ENCODE results near the gene NFYC. TPM values are rescaled to one million over a fixed set of nuclear protein-coding genes. Genes with fewer than 3 reads are reported as not detected.

The NFYC gene
- total RNA-seq, 1 donor from 2014 or later: 62.2 TPM

DNA sequence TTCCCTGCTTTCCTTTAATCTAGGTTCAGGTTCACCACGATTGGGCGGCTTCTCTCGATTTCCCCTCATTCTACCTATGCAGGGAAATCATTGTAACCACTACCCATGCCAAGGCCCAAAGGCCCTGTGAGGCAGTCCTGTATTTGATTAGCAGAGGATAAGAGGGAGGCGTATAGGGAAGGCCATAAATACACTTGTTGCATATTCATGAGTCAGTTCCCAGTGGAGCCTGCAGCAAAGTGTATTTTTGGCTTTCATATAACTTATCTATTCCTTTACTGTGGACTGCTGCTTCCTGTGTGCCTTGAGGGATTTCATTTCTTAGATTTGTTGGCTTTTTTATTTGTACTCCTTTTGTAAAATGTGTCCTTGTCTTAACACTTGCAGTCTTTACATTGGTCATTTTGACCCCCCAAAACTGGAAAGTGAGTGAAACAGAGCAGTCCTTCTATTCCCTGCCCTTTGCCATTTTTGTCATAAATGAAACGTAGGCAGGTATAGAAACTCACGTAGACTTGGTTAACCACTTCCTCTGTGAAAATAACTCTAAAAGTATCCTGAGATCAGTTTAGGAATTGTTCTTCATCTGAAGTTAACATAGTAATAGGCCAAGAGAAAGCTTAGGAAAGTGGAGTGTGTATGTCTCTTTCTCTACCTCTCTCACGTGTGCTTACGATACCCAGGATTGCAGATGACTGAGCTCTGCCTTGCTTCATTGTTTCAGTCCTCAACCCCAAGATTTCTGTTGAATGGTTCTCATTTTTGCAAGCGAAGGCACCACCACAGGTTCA lies 72.4 kb downstream of the NFYC start:
- no peak overlapping the region for H3K27ac ChIP-seq (replicated peaks)
- intact Hi-C loops (cut with micrococcal nuclease): no loop called here

DNA sequence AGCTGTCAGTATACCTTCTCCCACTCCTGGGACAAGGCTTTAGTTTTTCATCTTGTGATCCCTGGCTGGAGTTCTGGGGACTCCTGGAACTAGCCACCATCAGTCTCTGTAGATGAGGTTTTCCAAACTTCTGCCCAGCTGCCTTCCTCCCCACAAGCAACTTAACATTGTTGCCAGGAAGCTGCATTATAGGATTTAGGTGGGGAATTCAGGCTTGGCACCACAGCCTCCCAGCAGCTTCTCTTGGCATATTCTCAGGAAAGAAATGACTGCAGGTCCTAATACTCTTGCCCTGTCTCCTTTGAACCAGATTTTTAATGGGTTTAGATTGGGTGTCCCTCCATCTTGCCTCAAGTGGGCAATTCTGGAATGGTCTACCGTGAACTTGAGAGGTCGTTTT lies 73.5 kb downstream of the NFYC start:
- no peak for DNase-seq
- Histone ChIP-seq H3K36me3 (peaks cover 99% of the 10 kb centered on the region), H3K4me1 (peaks cover 94% of the 10 kb centered on the region), H3K9me3 (replicated peaks) (no peaks in the 10 kb centered on the region), H3K27ac (replicated peaks) (no peak overlapping the region), H3K27me3 (ENCODE audit: low read depth) (no peaks in the 10 kb centered on the region), H3K4me3 (no peak overlapping the region)
- intact Hi-C loops (cut with micrococcal nuclease): no loop called here
- TF ChIP-seq, protein P1, sequence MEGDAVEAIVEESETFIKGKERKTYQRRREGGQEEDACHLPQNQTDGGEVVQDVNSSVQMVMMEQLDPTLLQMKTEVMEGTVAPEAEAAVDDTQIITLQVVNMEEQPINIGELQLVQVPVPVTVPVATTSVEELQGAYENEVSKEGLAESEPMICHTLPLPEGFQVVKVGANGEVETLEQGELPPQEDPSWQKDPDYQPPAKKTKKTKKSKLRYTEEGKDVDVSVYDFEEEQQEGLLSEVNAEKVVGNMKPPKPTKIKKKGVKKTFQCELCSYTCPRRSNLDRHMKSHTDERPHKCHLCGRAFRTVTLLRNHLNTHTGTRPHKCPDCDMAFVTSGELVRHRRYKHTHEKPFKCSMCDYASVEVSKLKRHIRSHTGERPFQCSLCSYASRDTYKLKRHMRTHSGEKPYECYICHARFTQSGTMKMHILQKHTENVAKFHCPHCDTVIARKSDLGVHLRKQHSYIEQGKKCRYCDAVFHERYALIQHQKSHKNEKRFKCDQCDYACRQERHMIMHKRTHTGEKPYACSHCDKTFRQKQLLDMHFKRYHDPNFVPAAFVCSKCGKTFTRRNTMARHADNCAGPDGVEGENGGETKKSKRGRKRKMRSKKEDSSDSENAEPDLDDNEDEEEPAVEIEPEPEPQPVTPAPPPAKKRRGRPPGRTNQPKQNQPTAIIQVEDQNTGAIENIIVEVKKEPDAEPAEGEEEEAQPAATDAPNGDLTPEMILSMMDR (IDR thresholded peaks at IDR 0.05; ENCODE audit: borderline replicate concordance): no peak

More for the DNA sequence above, 72.4 kb downstream of the NFYC start:
- no peaks in the 10 kb centered on the region for H3K27me3 ChIP-seq (ENCODE audit: low read depth)
- peaks cover 83% of the 10 kb centered on the region for H3K4me1 ChIP-seq
- TF ChIP-seq, protein P1 (IDR thresholded peaks at IDR 0.05; ENCODE audit: borderline replicate concordance): no peak
- no peak overlapping the region for H3K4me3 ChIP-seq
- no peaks in the 10 kb centered on the region for H3K9me3 ChIP-seq (replicated peaks)
- DNase-seq: no peak
- peaks cover 99% of the 10 kb centered on the region for H3K36me3 ChIP-seq

GRCh38 chr1:40766017-40766416 lies 74.5 kb downstream of the NFYC start:
- intact Hi-C loops (cut with micrococcal nuclease): no loop called here
- Histone ChIP-seq H3K4me3 (no peak overlapping the region), H3K27ac (replicated peaks) (no peak overlapping the region), H3K36me3 (peaks cover 99% of the 10 kb centered on the region), H3K4me1 (peaks cover 88% of the 10 kb centered on the region), H3K27me3 (ENCODE audit: low read depth) (no peaks in the 10 kb centered on the region), H3K9me3 (replicated peaks) (no peaks in the 10 kb centered on the region)
- no peak for DNase-seq
- TF ChIP-seq, protein P1 (IDR thresholded peaks at IDR 0.05; ENCODE audit: borderline replicate concordance): no peak

DNA sequence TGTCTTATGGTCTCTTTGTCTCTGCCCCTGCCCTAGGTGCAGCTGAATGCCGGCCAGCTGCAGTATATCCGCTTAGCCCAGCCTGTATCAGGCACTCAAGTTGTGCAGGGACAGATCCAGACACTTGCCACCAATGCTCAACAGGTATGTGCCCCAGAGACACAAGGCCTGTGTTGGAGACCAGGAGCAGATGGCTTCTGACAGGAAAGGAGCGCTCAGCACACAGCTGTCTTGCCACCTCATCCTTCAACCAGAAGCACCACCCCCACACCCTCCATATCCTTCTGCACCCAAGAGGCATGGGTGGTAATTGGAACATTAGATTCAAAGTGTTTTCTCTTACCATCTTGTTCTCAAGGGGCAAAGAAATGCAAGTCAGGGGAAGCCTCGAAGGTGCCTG lies 75.1 kb downstream of the NFYC start:
- peaks cover 99% of the 10 kb centered on the region for H3K36me3 ChIP-seq
- TF ChIP-seq, protein P1 (IDR thresholded peaks at IDR 0.05; ENCODE audit: borderline replicate concordance): no peak

DNA sequence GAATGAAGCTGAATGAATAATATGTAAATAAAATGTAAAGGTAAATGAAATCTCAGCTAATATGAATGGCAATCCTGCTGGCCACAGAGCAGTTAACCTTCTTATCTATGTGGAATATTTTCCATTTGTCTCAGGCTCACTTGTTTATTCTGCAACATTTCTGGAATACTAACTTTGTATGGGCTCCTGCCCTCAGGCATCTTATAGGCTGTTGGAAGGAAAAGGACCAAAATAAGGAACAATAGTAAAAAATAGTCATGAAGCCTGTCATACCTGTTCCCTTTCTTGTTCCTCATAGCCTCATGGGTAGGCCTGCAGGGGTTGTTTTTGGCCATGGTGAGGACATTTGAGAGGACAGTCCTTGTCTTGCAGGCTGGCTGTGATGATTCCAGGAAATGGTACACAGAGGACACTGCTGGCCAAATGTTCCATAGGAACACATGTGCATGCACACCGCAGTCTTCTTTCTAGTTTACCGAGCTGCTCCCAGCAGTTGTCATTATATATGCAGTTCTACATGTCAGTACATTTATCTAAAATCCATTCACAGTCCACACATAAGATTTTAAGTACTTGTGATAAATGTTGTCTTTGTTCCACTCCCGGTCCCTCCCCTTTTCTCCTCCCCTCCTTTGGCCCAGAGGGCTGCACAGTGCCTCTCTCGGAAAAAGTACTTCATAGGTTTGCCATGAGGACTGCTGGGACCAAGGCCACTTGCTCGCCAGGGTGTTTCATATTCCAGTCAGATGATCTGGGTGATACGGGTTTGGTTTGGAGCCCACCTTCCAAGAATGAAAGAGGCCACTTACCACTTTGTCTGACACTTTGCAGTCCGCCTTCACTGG lies 76.9 kb downstream of the NFYC start:
- Histone ChIP-seq H3K4me3 (no peak overlapping the region), H3K9me3 (replicated peaks) (no peaks in the 10 kb centered on the region), H3K27me3 (ENCODE audit: low read depth) (no peaks in the 10 kb centered on the region), H3K27ac (replicated peaks) (peak overlapping the region; percentile 43), H3K4me1 (peaks cover 71% of the 10 kb centered on the region), H3K36me3 (peaks cover 95% of the 10 kb centered on the region)
- no peak for DNase-seq
- TF ChIP-seq, protein P1 (IDR thresholded peaks at IDR 0.05; ENCODE audit: borderline replicate concordance): no peak
- intact Hi-C loops (cut with micrococcal nuclease): no loop called here

More for the DNA sequence above, 75.1 kb downstream of the NFYC start:
- Histone ChIP-seq H3K27ac (replicated peaks) (no peak overlapping the region), H3K9me3 (replicated peaks) (no peaks in the 10 kb centered on the region), H3K4me1 (peaks cover 82% of the 10 kb centered on the region), H3K4me3 (no peak overlapping the region), H3K27me3 (ENCODE audit: low read depth) (no peaks in the 10 kb centered on the region)
- no peak for DNase-seq
- intact Hi-C loops (cut with micrococcal nuclease): no loop called here

All from left ventricle myocardium inferior (tissue), 1 donor.